GM18867 (cell line): Measurements from ENCODE around the gene EFNA3.
A peak's percentile ranks its signal among the peaks of the same experiment; 100 is the strongest.

Source experiments
- ATAC-seq: cut with Tn5 transposase; IDR thresholded peaks from one replicate; pipeline ENCODE4 v1.9.1; 2021; ENCODE audit warnings: mild to moderate bottlenecking, moderate library complexity; ENCODE audit not compliant: unreplicated experiment

EFNA3 gene

GRCh38 chr1:155128755-155129473 lies 50.3 kb downstream of the EFNA3 start:
- no peak for ATAC-seq

GRCh38 chr1:155130272-155131006 lies 51.8 kb downstream of the EFNA3 start:
- ATAC-seq, result no peak

GRCh38 chr1:155131285-155131684 lies 52.6 kb downstream of the EFNA3 start:
- ATAC-seq, result no peak

- no peak for ATAC-seq
These were observed 53.2 kb downstream of the EFNA3 start for GRCh38 chr1:155131856-155132255.

- ATAC-seq, result no peak
These were observed 55.2 kb downstream of the EFNA3 start for GRCh38 chr1:155133799-155134281.

GRCh38 chr1:155134322-155134721 lies 55.7 kb downstream of the EFNA3 start:
- ATAC-seq, result no peak

GRCh38 chr1:155134880-155135414 lies 56.3 kb downstream of the EFNA3 start:
- peak; percentile 31 for ATAC-seq

GRCh38 chr1:155135415-155136028 lies 56.9 kb downstream of the EFNA3 start, which contains the start of gene SLC50A1:
SLC50A1 (plus strand) TSS chr1:155135852; CDS start chr1:155135912, 60 bp downstream.
- ATAC-seq, result peak; percentile 74

GRCh38 chr1:155136748-155137147 lies 58.1 kb downstream of the EFNA3 start:
- no peak for ATAC-seq
